GM21390 (cell line): Measurements from ENCODE around the gene KLHL25.
"Not testable (repeated sequence)": the region's sequence is repeated elsewhere in the genome, so short reads cannot be mapped to it uniquely, and the experiment has no call there.

Experiments
- ATAC-seq: cut with Tn5 transposase; IDR thresholded peaks from one replicate; pipeline ENCODE4 v1.9.1; 2021; ENCODE audit not compliant: unreplicated experiment

The KLHL25 gene, protein sequence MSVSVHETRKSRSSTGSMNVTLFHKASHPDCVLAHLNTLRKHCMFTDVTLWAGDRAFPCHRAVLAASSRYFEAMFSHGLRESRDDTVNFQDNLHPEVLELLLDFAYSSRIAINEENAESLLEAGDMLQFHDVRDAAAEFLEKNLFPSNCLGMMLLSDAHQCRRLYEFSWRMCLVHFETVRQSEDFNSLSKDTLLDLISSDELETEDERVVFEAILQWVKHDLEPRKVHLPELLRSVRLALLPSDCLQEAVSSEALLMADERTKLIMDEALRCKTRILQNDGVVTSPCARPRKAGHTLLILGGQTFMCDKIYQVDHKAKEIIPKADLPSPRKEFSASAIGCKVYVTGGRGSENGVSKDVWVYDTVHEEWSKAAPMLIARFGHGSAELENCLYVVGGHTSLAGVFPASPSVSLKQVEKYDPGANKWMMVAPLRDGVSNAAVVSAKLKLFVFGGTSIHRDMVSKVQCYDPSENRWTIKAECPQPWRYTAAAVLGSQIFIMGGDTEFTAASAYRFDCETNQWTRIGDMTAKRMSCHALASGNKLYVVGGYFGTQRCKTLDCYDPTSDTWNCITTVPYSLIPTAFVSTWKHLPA

DNA sequence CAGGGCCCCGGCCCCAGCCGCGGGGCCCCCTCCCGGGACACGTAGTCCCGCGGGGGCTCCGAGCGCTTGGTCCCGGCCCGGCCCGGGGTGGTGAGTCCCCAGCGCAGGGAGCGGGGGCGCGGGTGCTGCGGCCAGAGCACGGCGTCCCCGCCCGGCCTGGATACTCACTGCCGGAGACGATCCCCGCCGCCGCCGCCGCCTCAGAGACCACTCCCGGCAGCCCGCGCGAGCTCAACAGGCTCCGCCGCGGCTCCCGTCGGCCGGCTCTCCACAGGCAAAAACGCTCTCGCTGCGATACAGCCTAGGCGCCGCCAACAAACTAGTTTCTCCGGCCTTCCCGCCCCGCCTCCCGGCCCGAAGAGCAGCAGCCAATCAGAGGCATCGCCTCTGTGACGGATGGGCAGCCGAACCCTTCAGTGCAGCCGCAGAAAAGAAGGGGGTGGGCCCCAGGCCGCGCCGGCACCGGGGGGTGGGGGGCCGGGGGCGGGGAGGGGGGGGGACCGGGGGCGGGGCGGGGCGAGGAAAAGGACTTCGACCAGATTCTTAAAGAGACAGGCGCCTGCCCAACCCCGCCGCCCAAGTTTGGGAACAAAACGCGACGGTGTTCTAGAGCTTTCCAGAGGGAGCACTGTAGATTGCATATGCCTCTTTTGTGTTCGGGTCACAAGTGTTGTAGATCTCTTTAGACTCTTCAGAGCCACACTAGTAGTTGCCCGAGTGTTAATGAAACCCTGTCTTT, at the start of gene KLHL25:
Gene KLHL25, minus strand, starts transcription at position 328 of the 739 bp plus-strand sequence. CDS start 25,115 bp downstream, outside the sequence.
- ATAC-seq: peak; percentile 98

DNA sequence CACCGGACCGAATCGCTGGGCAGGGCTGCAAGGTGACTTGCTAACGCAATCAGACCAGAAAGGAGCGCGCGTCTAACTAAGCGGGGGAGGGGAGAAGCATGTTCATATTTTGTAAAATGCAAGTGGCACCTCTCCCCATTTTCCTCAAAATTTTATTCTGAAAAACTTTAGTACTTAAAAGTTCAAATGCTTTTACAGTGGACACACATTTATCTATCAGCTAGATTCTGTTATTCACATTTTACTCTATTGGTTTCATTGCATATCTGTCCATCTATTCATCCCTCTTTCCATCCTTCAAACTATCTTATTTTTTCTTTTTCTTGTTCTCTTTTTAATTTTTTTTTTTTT, 46.1 kb upstream of the KLHL25 start:
- no peak for ATAC-seq

DNA sequence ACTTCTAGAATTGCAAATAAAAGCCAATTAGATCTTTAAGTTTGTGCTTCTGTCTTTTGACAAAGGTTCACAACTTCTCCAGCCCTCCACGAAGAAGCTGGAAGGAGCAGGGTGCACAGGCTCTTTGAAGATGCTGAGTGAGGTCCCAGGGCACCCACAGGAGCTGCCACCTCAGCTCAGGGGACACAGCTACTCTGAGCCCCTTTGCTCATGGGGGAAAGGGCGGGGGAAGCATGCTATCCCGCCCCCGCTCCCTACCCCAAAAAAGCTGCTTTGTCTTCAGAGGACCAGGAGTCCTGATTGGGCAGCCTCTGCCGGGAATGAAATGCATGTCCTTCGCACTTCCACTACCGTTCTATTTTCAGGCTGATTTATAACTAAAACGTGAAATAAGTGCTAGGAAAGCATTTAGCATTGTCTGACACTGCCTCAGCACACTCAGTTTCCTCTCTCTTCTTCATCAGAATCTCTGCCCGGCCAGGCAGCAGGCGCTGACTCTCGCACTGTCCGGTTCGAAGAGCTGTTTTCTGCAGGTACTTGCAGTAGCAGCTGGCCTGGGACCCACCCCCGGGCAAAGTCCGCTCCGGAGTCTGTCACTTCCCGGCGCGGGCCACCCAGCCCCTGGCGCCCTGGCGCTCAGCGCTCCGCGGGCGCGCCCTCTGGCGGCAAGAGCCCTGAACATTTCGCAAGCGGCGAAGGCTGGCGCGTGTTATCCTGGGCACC, 45.5 kb upstream of the KLHL25 start:
- ATAC-seq: peak; percentile 99

DNA sequence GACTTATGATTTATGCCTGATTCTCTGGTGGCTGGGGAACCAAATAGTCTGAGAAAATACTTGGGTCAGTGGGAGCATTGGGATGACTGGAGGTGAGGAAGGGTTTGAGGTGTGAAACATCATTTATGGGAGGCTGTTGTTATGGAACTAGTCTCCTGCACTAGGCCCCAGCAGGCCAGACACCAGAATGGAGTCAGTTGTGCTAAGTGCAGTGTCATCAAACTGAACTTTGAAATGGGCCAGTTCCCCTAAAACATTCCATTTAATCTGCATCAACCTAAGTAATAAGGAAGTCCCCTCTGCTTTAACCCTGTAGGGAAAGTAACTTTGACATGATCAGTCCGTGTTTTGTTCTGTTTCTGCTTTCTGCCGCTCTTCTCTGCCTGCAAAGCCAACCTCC, 44.9 kb upstream of the KLHL25 start:
- ATAC-seq: no peak

DNA sequence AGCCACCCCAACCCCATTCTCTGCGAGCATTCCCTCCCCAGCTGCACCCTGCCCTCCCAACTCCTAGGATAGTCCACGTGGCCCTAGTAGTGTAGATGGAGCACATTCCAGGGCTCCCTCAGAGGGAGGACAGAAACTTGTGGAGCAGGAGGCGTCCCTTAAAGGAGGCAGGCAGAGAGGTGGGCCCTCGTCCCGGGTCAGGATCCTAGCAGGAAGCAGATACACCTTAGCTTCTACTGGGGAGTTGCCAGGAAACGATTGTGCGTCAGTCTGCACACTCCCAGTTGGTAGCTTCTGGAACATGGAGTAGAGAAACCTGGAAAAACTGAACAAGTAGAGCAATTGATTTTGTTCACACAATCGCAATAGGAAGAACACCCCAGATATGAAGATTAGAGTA, 43.9 kb upstream of the KLHL25 start:
- ATAC-seq: no peak

DNA sequence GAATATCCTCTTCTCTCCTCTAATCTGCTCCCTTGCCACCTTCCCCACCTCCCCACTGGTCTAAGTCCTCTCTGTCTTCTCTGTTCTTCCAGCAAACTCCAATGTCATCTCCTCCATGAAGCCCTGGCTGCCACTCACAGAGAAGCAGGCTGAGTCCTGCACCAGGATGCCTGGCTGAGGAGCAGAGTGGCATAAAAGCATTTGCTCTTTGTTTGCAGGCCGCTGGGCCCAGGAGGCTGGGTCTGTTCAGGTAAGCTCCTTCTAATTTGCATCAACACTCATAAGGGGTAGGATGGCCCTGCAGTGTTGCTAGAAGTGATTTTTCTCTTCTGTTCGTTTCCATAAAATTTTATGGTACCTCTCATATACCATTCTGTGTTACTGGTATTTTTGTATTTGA, 43.2 kb upstream of the KLHL25 start:
- ATAC-seq: no peak

DNA sequence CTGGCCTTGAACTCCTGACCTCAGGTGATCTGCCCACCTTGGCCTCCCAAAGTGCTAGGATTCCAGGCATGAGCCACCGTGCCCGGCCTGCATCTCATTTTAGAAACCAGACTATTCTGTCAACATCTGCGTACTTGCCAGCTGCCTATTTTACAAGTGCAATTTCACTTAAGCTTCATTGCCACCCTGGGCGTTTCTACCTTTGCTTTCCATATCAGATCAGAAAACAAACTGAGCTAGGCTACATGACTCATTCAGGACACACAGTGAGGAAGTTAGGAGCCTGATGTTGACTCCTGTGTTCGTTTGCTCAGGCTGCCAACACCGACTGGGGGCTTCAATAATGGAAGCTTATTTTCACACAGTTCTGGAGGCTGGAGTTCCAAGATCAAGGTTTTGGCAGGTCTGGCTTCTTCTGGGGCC, 42.3 kb upstream of the KLHL25 start:
- no peak for ATAC-seq

DNA sequence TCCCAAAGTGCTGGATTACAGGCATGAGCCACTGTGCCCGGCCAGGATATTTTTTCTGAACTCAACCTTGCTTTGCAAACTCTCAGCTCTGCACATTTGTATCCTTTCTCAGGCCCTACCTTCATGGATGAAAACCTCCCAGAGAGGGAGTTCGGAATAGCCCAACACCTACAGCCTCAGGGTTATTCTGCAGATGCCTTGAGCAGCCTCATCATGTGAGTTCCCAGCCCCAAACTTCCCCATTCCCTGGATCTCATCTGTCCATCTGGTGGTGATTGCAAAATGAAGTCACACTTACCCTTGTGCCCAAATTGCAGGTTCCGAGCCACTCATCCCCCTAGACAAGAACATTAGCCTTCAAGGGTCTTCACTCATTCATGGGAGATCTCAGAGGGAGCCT, 39.9 kb upstream of the KLHL25 start:
- no peak for ATAC-seq

DNA sequence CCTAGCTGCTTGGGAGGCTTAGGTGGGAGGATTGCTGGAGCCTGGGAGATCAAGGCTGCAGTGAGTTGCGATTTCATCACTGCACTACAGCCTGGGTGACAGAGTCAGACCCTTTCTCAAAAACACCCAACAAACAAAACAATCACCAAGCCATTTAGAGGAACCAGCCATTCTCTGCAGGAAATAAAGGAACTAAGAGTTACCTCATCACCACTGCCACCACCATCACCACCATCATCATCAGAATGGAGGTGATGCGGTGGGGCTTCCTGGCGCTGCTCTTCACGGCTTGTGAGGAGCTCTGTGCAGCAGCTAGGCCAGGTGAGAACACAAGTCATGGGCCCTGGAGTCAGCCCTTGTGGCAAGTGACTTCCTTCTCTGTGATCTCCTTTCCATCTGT, 37.7 kb upstream of the KLHL25 start:
- no peak for ATAC-seq

DNA sequence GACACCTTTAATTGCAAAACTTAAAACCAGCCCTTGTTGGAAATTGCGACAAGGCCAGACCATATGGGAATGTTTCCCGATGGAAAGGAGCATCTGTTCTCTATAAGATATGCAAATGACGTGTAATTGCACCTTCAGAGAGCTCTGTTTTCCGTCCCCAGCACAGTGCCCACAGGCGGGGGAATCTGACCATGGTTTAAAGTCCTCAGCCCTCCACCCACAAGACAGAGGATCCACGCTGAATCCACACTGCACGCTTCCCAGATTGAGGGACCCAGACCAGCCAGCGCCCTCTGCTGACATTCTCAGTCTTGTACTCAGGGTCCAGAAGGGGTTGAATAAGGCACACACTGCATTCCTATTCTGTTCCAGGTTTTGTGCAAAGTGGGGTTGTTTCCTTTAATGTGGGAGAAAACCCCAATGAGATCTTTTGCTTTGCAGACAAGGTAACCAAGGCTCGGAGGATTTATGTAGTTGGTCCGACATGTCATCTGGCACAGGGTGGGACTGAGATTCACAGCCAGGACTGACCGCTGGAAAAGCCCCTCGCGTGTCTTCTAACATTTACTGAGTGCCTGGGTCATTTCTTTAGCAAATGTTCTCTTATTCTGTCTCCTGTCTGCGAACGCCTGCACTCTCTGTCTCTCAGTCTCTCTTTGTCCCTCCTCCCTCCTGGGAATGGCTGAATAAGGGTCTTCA, 36.8 kb upstream of the KLHL25 start:
- ATAC-seq: no peak

DNA sequence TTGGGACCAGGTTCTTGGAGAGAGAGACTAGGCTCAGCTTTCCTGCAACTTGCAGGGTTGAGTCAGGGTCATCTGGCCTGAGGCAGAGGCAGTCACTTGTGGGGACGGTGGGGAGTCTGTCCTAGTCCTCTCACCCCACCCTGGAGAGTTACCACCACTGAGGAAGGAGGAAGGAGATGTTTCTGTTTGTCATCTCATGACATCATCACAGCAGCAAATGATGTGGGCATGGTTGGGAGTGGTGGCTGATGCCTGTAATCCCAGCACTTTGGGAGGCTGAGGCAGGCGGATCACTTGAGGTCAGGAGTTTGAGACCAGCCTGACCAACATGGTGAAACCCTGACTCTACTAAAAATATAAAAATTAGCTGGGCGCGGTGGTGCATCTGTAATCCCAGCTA, 35.0 kb upstream of the KLHL25 start:
- not testable (repeated sequence) for ATAC-seq

DNA sequence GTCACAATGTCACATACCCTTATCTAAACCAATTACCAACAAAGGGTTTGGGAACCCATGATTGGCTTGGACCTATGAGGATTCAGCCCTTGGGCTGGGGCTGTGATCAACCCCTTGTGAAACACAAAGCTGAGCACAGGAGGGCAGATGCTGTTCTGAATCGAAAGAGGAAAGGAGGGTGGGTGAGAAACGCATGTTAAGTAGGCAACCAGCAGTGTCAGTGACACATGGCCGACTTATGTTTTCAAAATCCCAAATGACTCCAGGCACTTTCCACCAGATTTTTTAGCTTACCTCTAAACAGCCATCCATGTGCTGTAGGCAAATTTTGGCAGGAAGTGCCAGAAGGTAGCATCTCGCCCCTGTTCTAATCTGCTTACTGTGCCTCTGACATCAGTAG, 34.1 kb upstream of the KLHL25 start:
- no peak for ATAC-seq

DNA sequence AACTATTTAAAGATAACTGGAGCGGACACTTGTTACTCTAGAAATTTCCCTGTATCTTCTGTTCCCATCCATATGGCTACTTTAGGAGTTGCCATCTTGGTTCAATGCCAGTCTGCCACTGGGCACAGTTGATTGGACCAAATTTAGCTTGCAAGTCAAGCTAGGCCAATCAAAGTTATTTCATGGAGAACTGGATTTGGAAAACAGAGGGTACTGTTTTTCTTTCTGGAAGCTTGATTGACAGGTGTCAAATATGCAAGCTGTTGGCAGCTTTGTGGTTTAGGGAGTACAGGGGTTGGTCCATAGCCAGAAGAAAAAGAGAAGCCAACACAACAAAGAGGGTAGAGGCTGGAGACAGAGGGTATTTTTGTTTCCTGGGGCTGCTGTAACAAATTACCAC, 33.4 kb upstream of the KLHL25 start:
- ATAC-seq: no peak

DNA sequence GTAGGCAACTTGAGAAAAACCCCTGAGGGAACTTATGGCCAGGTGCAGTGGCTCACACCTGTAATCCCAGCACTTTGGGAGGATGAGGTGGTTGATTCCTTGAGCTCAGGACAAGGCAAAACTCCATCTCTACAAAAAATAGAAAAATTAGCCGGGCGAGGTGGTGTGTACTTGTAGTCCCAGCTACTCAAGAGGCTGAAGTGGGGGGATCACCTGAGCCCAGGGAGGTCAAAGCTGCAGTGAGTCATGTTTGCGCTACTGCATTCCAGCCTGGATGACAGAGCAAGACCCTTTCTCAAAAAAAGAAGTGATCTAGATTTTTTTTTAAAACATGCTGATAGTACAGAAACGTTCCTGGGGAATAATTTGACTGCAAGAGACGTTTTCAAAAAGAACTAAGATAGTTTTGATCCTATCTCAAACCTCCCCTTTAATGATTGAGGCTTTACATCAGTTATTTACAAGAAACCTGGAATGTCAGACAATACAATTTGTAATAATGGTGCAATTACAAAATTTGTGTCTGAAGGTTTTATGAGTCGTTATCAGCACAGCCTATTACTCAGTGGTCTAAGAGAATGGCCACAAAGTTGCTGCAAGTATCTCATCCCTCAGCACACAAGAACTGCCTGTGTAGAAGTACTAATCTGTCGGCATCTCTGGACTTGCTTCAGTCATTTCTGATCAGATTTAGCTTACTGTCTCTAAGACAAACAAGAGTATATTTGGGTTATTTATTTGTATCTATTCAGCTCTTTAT, 32.2 kb upstream of the KLHL25 start:
- no peak for ATAC-seq

DNA sequence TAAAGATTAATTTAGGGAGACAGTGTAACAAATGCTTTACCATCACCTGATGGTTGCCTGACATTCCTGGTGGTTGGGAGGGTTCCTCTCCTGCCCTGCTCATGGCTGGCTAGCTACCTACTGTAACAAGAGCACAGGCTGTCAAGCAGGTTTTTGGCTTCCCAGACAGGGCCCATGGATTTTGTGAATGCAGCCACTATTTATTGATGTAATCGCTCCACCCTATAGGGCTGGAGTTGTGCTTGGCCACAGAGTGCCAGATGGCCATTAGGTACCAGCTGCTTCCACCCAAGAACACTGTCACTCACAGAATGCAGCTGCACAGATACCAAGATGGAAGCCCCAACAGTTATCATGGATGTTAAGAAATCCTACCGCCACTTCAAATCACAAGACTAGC, 31.0 kb upstream of the KLHL25 start:
- ATAC-seq: no peak

DNA sequence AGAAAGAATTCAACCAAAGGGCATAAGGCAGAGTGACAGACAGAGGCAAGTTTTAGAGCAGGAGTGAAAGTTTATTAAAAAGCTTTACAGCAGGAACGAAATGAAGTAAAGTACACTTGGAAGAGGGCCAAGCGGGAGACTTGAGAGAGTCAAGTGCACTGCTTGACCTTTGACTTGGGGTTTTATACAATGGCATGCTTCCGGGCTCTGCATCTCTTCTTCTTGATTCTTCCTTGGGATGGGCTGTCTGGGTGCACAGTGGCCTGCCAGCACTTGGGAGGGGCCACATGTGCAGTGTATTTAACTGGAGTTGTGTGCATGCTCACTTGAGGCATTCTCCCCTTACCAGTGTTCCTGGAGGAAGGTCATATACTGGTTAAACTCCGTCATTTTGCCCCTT, 30.4 kb upstream of the KLHL25 start:
- no peak for ATAC-seq

DNA sequence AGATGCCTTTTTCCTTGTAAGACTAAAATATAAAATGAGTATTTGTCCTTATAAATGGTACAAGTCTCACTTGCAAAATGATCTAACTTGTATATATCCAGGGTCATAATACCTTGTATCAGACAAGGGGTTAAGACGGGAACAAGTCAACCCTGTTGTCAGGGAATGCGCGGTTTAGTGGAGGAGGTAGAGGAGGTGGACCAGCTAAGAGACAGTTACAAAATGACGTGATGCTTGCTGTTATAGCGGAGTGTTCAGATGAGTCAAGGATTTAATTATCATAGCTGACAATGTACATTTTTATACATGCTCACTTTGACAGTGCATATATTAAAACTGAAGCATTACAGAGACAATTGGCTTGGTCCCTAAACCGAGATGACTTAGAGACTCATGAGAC, 26.8 kb upstream of the KLHL25 start:
- no peak for ATAC-seq

DNA sequence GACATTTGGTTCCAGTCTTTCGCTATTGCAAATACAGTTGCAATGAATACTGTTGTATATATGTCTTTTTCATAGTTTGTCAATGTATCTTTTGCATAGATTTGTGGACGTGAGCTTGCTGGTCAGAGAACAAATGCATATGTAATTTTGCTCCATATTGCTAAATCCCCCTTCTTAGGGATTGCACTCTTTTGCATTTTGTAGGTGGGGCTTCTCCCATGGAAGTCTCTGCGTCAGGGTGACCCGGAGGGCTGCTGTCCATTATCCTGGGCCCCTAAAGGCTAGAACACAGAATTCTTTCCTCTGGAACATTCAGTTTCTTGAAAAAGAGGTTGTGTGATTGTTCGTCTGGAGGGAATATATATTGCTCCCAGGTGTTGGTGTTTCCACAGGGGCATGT, 25.2 kb upstream of the KLHL25 start:
- no peak for ATAC-seq

DNA sequence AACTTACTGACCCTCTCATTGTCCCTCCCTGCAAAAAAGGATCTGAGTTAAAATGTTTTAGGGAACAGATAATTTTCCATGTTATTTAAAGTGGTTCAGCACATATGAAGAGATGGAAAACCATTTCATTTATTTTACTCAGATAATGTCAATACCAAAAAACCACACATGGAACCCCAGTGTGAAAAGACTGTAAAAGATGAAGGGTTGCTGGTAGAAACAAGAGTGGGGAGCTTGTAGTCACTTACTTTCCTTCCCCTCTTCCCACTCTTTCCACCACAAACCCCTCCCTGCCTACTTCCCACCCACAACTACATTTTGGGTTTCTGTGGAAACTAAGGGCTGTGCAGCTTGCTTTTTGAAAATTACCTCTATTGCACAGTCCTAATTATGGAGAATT, 18.5 kb upstream of the KLHL25 start:
- ATAC-seq: no peak

DNA sequence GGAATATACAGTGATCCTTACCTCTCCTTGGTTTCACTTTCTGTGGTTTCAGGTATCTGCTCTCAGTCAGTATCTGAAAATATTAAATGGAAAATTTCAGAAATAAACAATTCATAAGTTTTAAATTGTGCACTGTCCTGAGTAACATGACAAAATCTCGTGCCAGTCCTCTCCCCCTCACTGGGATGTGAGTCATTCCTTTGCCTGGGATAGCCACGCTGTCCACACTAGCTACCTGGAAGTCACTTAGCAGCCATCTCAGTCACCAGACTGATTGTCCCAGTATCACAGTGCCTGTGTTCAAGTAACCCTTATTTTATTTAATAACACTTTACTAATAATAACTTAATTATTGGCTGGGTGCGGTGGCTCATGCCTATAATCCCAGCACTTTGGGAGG, 15.3 kb upstream of the KLHL25 start:
- no peak for ATAC-seq
